IMR-90 (cell line): Measurements from ENCODE around the gene KRTAP5-9. TPM values are rescaled to one million over a fixed set of nuclear protein-coding genes. Genes with fewer than 3 reads are reported as not detected.

Source experiments
- ATAC-seq: fragments of 200-7000 bp; cut with Tn5 transposase; 2 replicates; pipeline ENCODE4 v1.9.1; 2020; ENCODE audit warnings: low read depth, mild to moderate bottlenecking, moderate library complexity
- BruUV-seq: library from RNA; stranded (reverse); fragments of 400-500 nt; replicated peaks from 2 replicates; lab custom pipeline; 2021; lab: Mats Ljungman, UMichigan
- CTCF ChIA-PET: fragments of 300-600 bp; formaldehyde crosslinking; extraction: SDS; loops from one replicate; lab custom pipeline; 2021; ENCODE audit warnings: antibody characterized with exemption; lab: Yijun Ruan, JAX
- POLR2A ChIA-PET: fragments of 300-600 bp; sonication (Branson Sonifier 250); formaldehyde crosslinking; loops from one replicate; lab custom pipeline; 2022; ENCODE audit warnings: antibody characterized with exemption; ENCODE audit not compliant: unreplicated experiment; lab: Charles Lee
- DNase-seq: peaks from one replicate; pipeline ENCODE4 v3.0.0; 2013
- H2AFZ ChIP-seq: replicated peaks from 2 replicates; pipeline ENCODE3; 2013; ENCODE audit warnings: low read length, mild to moderate bottlenecking; ENCODE audit not compliant: poor library complexity
- H2AK5ac ChIP-seq: 2 replicates; pipeline ENCODE4 v1.6.1; 2013; ENCODE audit warnings: low read depth, low read length, inconsistent platforms
- H2AK9ac ChIP-seq: replicated peaks from 2 replicates; pipeline ENCODE3; 2013; ENCODE audit warnings: mild to moderate bottlenecking, low read depth, low read length, moderate library complexity; ENCODE audit not compliant: poor library complexity
- H2BK120ac ChIP-seq: 2 replicates; pipeline ENCODE4 v1.6.1; 2013; ENCODE audit warnings: low read depth, low read length, inconsistent platforms
- H2BK15ac ChIP-seq: 3 replicates; pipeline ENCODE4 v1.6.1; 2013; ENCODE audit warnings: low read depth, low read length, inconsistent platforms
- H2BK20ac ChIP-seq: 2 replicates; pipeline ENCODE4 v1.6.1; 2013; ENCODE audit warnings: low read depth, mild to moderate bottlenecking, inconsistent platforms, low read length, moderate library complexity
- H2BK5ac ChIP-seq: 2 replicates; pipeline ENCODE4 v1.6.1; 2013; ENCODE audit warnings: mild to moderate bottlenecking, low read depth, low read length, inconsistent platforms; ENCODE audit not compliant: poor library complexity, severe bottlenecking
- H3K14ac ChIP-seq: replicated peaks from 2 replicates; pipeline ENCODE4 v1.6.1; 2013; ENCODE audit warnings: low read depth, low read length, inconsistent platforms
- H3K18ac ChIP-seq: 2 replicates; pipeline ENCODE4 v1.6.1; 2013; ENCODE audit warnings: low read depth, low read length, control low read depth
- H3K23ac ChIP-seq: 2 replicates; pipeline ENCODE4 v1.6.1; 2013; ENCODE audit warnings: low read depth, low read length, inconsistent platforms
- H3K27ac ChIP-seq: 2 replicates; pipeline ENCODE4 v1.5.1; 2013; ENCODE audit warnings: mild to moderate bottlenecking, control low read depth, low read length; ENCODE audit not compliant: insufficient read depth
- H3K27me3 ChIP-seq: 2 replicates; pipeline ENCODE4 v1.6.1; 2013; ENCODE audit warnings: low read length; ENCODE audit not compliant: control insufficient read depth, insufficient read depth
- H3K36me3 ChIP-seq: 2 replicates; pipeline ENCODE4 v1.6.1; 2013; ENCODE audit warnings: low read length, mixed read lengths; ENCODE audit not compliant: control insufficient read depth, insufficient read depth
- H3K4ac ChIP-seq: 2 replicates; pipeline ENCODE4 v1.6.1; 2013; ENCODE audit warnings: low read depth, low read length, inconsistent platforms
- H3K4me1 ChIP-seq: 2 replicates; pipeline ENCODE4 v1.6.1; 2013; ENCODE audit warnings: low read length, mixed read lengths; ENCODE audit not compliant: control insufficient read depth, insufficient read depth
- H3K4me2 ChIP-seq: 2 replicates; pipeline ENCODE4 v1.6.1; 2013; ENCODE audit warnings: low read depth, mild to moderate bottlenecking, control low read depth, low read length, moderate library complexity
- H3K4me3 ChIP-seq: 2 replicates; pipeline ENCODE4 v1.5.1; 2013; ENCODE audit warnings: low read depth, mild to moderate bottlenecking, control low read depth, low read length, moderate library complexity; ENCODE audit not compliant: insufficient read depth
- H3K56ac ChIP-seq: 2 replicates; pipeline ENCODE4 v1.6.1; 2013; ENCODE audit warnings: low read length, inconsistent platforms; ENCODE audit not compliant: insufficient read depth; ENCODE audit errors: extremely low read depth
- H3K79me1 ChIP-seq, 2 experiments: 2 replicates each; pipeline ENCODE4 v1.6.1; 2013; ENCODE audit warnings: low read length in 2 of 2, inconsistent platforms in 1 of 2, low read depth in 1 of 2
- H3K9ac ChIP-seq: 2 replicates; pipeline ENCODE4 v1.6.1; 2013; ENCODE audit warnings: low read depth, low read length, control low read depth
- H3K9me1 ChIP-seq: 2 replicates; pipeline ENCODE4 v1.6.1; 2013; ENCODE audit warnings: low read length, inconsistent platforms; ENCODE audit not compliant: insufficient read depth
- H3K9me3 ChIP-seq: 2 replicates; pipeline ENCODE4 v1.6.1; 2013; ENCODE audit warnings: low read length; ENCODE audit not compliant: control insufficient read depth, insufficient read depth
- H4K20me1 ChIP-seq: 2 replicates; pipeline ENCODE4 v1.6.1; 2013; ENCODE audit warnings: low read length, inconsistent platforms; ENCODE audit not compliant: insufficient read depth
- H4K5ac ChIP-seq: 2 replicates; pipeline ENCODE4 v1.6.1; 2013; ENCODE audit warnings: mild to moderate bottlenecking, low read depth, low read length, control low read depth
- H4K8ac ChIP-seq, 2 experiments: 2 replicates each; pipeline ENCODE4 v1.6.1; 2013; ENCODE audit warnings: low read depth in 2 of 2, low read length in 2 of 2, control low read depth in 1 of 2, inconsistent platforms in 1 of 2
- H4K91ac ChIP-seq: 2 replicates; pipeline ENCODE4 v1.6.1; 2013; ENCODE audit warnings: low read depth, low read length, inconsistent platforms; ENCODE audit not compliant: insufficient read depth
- CHD1 ChIP-seq: IDR thresholded peaks from 2 replicates; pipeline ENCODE4 v1.6.1; 2012; ENCODE audit warnings: low read depth, low read length, improper control_type of control experiment
- MAFK ChIP-seq: IDR thresholded peaks from 2 replicates; pipeline ENCODE4 v1.6.1; 2012; ENCODE audit warnings: low read depth, low read length, improper control_type of control experiment
- POLR2A ChIP-seq: IDR thresholded peaks from 2 replicates; pipeline ENCODE4 v1.6.1; 2012; ENCODE audit warnings: mild to moderate bottlenecking, low read depth, low read length
- RAD21 ChIP-seq: IDR thresholded peaks from 2 replicates; pipeline ENCODE4 v1.6.1; 2012; ENCODE audit warnings: low read length, improper control_type of control experiment
- RFX5 ChIP-seq: IDR thresholded peaks from 2 replicates; pipeline ENCODE4 v1.8.0; 2012; ENCODE audit warnings: low read depth, mild to moderate bottlenecking, low read length, moderate library complexity
- SMC3 ChIP-seq: fragments of 150-350 bp; IDR thresholded peaks from 2 replicates; pipeline ENCODE4 v1.6.1; 2016; ENCODE audit warnings: low read depth, mild to moderate bottlenecking, antibody characterized with exemption, low read length, moderate library complexity
- WGBS, 2 experiments: methylation state at CpG; one replicate each; pipeline versions ENCODE4 v1.1.5 to v1.1.7; 2013; ENCODE audit warnings: missing lambda C conversion rate in 2 of 2; ENCODE audit not compliant: insufficient read length in 1 of 2; ENCODE audit errors: extremely low coverage in 2 of 2; 5-methylcytosine and 5-hydroxymethylcytosine counted together
- dilution Hi-C: fragments of 300-500 bp; cut with HindIII; formaldehyde crosslinking; loops from one replicate; pipeline ENCODE4 v1.14.3; 2018; ENCODE audit warnings: low sequenced_read_pairs; ENCODE audit not compliant: unreplicated experiment
- in situ Hi-C: fragments of 300-500 bp; cut with MboI; formaldehyde crosslinking; loops from 3 replicates; pipeline ENCODE4 v1.14.3; 2019; ENCODE audit warnings: low sequenced_read_pairs, inconsistent platforms, mixed read lengths
- intact Hi-C: fragments of 100-400 bp; cut with micrococcal nuclease; formaldehyde crosslinking; loops from 2 replicates; pipeline ENCODE4 v1.10.0; 2022
- polyA plus RNA-seq, 3 experiments: library from polyadenylated mRNA; depleted of rRNA; stranded (reverse); fragments of >200 nt; gene quantifications; 2 replicates each; pipeline ENCODE4 v1.2.3, GENCODE V29; 2012; ENCODE audit warnings: low replicate concordance in 1 of 3
- total RNA-seq: library from RNA; depleted of rRNA; stranded (reverse); fragments of >200 nt; gene quantifications from 2 replicates; pipeline ENCODE4 v1.2.3, GENCODE V29; 2012
- TF ChIP-seq, protein P1 (sequence below): fragments of 150-350 bp; IDR thresholded peaks from 2 replicates; pipeline ENCODE4 v1.6.1; 2017; ENCODE audit warnings: mild to moderate bottlenecking, antibody characterized with exemption, low read length, low read depth
- TF ChIP-seq, protein P2 (sequence below): fragments of 150-350 bp; IDR thresholded peaks from 2 replicates; pipeline ENCODE4 v1.6.1; 2016; ENCODE audit warnings: low read depth, mild to moderate bottlenecking, low read length, moderate library complexity, borderline replicate concordance
- TF ChIP-seq, protein P3 (sequence below): conservative IDR thresholded peaks from 2 replicates; pipeline ENCODE4 v1.5.1; 2012; ENCODE audit warnings: mild to moderate bottlenecking, low read depth, low read length, improper control_type of control experiment

The KRTAP5-9 gene
- total and polyA plus RNA-seq, 2 of the 4 experiments (the other 2 are of a cell fraction): 0.09 TPM; not detected in 1

DNA sequence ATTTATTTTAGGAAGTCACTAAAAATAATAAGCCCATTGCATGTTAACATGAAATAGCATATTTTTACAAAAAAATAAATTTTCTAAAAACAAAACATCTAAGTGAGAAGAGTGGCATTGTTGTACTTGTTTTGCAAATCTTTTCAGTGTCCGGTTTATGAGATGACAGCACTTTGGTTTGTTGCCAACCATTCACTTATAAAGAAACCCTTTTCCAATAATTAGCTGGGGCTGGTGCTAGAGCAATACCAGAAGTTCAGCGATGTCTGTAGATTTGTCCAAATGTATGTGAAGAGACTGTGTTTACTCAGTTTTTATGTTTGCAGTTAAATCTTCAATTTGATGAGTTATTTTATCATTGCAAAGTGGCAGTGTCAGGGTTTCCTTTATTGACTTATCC, 43.2 kb upstream of the KRTAP5-9 start:
- no peak overlapping the region for H4K91ac ChIP-seq

More for the DNA sequence above, 43.2 kb upstream of the KRTAP5-9 start:
- no peak for ATAC-seq
- WGBS, 2 experiments: no CpG with 5 or more reads among the region's 2 CpGs
- Histone ChIP-seq H3K27ac (no peak overlapping the region), H3K56ac (no peak overlapping the region), H3K4me2 (no peak overlapping the region), H2AK9ac (no peak overlapping the region), H3K79me1 (no peaks in the 10 kb centered on the region), H3K14ac (no peak overlapping the region), H2AK5ac (no peak overlapping the region), H2BK15ac (no peak overlapping the region), H3K4me1 (no peaks in the 10 kb centered on the region), H3K4me3 (no peak overlapping the region), H3K9me1 (0 out of 2 replicates have a peak, but pooled peaks cover 4% of the 10 kb centered on the region), H3K18ac (no peak overlapping the region), H3K36me3 (peaks cover 27% of the 10 kb centered on the region), H2BK5ac (no peak overlapping the region), H3K27me3 (no peaks in the 10 kb centered on the region), H4K20me1 (no peaks in the 10 kb centered on the region), H4K5ac (no peak overlapping the region), H3K9me3 (peaks cover 3% of the 10 kb centered on the region), H2BK20ac (no peak overlapping the region), H2BK120ac (no peak overlapping the region), H3K9ac (no peak overlapping the region), H4K8ac (no peak overlapping the region), H3K23ac (no peak overlapping the region), H2AFZ (no peak overlapping the region), H3K4ac (no peak overlapping the region)
- TF ChIP-seq CHD1: no peak
- no peak for TF ChIP-seq RFX5
- no peak for TF ChIP-seq RAD21
- TF ChIP-seq MAFK: no peak
- no peak for TF ChIP-seq SMC3
- TF ChIP-seq POLR2A: no peak
- TF ChIP-seq, protein P1, sequence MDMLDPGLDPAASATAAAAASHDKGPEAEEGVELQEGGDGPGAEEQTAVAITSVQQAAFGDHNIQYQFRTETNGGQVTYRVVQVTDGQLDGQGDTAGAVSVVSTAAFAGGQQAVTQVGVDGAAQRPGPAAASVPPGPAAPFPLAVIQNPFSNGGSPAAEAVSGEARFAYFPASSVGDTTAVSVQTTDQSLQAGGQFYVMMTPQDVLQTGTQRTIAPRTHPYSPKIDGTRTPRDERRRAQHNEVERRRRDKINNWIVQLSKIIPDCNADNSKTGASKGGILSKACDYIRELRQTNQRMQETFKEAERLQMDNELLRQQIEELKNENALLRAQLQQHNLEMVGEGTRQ: no peak
- TF ChIP-seq, protein P2, sequence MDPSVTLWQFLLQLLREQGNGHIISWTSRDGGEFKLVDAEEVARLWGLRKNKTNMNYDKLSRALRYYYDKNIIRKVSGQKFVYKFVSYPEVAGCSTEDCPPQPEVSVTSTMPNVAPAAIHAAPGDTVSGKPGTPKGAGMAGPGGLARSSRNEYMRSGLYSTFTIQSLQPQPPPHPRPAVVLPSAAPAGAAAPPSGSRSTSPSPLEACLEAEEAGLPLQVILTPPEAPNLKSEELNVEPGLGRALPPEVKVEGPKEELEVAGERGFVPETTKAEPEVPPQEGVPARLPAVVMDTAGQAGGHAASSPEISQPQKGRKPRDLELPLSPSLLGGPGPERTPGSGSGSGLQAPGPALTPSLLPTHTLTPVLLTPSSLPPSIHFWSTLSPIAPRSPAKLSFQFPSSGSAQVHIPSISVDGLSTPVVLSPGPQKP: no peak
- TF ChIP-seq, protein P3, sequence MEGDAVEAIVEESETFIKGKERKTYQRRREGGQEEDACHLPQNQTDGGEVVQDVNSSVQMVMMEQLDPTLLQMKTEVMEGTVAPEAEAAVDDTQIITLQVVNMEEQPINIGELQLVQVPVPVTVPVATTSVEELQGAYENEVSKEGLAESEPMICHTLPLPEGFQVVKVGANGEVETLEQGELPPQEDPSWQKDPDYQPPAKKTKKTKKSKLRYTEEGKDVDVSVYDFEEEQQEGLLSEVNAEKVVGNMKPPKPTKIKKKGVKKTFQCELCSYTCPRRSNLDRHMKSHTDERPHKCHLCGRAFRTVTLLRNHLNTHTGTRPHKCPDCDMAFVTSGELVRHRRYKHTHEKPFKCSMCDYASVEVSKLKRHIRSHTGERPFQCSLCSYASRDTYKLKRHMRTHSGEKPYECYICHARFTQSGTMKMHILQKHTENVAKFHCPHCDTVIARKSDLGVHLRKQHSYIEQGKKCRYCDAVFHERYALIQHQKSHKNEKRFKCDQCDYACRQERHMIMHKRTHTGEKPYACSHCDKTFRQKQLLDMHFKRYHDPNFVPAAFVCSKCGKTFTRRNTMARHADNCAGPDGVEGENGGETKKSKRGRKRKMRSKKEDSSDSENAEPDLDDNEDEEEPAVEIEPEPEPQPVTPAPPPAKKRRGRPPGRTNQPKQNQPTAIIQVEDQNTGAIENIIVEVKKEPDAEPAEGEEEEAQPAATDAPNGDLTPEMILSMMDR: no peak
- in situ Hi-C loops: no loop called here
- POLR2A ChIA-PET: no interaction called here
- BruUV-seq: no TSS peak
- no peak for DNase-seq
- CTCF ChIA-PET: no interaction called here
- dilution Hi-C loops: no loop called here
- intact Hi-C loops: no loop called here
